ENCODE results near the gene TXNL4B. TPM values are rescaled to one million over a fixed set of nuclear protein-coding genes. Genes with fewer than 3 reads are reported as not detected.

Gene TXNL4B
- total RNA-seq, 2 experiments from 2014 or later, result 18.3 to 20.1 TPM

DNA sequence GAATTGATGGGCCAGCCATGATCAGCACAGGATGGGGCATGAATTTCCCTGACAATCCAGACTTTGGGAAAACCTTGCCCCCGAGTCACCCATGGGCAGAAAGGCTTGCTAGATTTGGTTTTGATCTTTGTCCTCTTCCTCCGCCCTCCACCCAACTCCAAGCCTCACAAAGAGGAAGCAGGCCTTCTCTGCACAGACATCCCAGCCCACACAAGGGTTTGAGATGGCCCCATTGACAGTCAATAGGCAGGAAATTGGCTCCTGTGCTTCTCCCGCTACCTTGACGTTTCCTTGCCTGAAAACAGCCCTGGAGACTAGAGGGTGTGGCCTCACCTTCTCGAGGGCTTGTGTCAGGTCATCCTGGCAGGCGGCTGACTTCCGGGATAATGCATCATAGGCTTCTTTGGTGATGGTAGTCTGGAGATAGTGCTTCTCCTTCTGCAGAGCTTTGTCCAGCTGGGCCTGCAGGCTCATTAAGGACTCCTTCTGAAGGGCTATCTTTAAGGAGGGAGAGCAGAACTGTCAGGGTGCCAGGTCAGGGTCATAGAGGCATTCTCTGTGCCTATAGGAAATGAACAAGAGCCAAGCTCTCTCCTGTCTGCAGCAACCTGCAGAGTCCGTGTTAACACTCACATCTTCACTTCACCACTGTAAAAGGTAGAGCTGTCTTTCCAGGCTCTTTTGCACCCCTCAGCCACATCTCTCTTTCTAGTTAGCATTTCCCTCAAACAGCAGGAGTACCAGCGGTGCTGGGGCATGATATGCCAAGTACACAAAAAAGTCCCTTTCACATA is 32.4 kb upstream of the TXNL4B start:
- Mint-ChIP-seq H3K4me1 (ENCODE audit: low read depth) (no peaks in the 10 kb centered on the region), H3K27ac (no peak overlapping the region), H3K27me3 (no peaks in the 10 kb centered on the region), H3K36me3 (no peaks in the 10 kb centered on the region), H3K4me3 (no peak overlapping the region), H3K9me3 (no peaks in the 10 kb centered on the region)
- ChIA-PET CTCF (interaction anchor here (0.6 to 2.6 kb wide), 16 partner anchors 8 to 1909 kb away, joined by 3 to 29 read pairs (median 4); no protein-coding TSS in a partner anchor), POLR2A (no interaction called here)
- no peak for DNase-seq
- intact Hi-C loops (cut with micrococcal nuclease), result loop anchor here (1.0 kb wide), 1 partner anchor 274 kb away; no protein-coding TSS in a partner anchor

DNA sequence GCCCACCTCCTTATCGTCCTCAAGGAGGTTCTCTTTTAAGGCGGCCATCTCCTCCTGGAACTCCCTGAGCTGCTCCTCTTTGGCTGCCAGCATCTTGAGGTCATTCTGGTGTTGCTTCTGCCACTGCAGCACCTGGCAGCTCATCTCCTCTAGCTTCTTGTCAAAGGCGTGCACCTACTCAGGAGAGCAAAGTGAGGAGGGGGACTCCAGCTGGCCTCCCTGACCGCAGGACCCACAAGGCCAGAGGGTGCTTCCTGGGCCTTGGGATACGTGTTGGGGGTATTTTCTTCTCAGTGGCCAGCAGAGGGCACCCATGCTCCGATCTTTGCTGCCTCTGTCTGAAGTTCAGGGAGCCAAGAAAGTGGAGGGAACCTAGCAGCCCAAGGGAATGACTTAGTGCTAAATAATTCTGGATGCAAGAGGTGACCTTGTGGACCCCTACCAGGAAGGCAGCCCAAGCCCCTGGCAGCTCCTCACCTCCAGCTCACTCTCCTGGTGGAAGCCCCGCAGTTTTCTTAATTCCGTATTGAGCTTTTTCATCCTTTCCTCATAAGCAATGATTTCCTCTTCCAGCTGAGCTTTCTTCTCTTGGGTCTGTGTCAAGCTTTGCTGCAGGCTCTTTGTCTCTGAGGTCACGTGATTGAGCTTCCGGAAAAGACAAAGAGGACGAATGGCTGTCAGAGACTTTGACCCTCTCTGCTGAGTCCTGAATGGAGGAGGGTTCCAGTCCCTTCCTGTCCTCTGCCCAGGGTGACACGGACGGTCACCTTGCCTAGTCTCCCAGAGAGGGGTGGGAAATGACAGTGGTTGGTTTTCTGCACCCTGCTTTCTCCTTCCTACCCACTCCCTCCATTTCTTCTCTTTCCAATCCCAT is 31.6 kb upstream of the TXNL4B start:
- no peaks in the 10 kb centered on the region for H3K27me3 Mint-ChIP-seq
- POLR2A ChIA-PET, result no interaction called here

DNA sequence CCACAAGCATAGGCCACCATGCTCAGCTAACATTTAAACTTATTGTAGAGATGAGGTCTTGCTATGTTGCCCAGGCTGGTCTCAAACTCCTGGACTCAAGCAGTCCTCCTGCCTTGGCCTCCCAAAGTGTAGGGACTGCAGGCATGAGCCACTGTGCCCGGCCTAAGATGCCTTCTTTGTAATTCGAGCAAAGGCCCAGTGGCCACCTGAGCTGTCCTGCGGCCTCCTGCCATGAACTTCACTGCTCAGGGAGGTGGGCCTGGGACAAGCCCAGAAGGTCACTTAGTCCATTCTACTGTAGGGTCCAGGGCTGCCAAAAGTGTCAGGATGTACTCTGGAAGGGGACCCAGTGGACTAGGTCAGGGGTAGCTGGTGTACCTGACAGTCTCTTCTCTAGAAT is 30.7 kb upstream of the TXNL4B start:
- H3K27ac Mint-ChIP-seq, result no peak overlapping the region
- H3K9me3 Mint-ChIP-seq, result no peaks in the 10 kb centered on the region
- CTCF ChIA-PET, result interaction anchor here (0.6 to 2.6 kb wide), 14 partner anchors 10 to 1911 kb away, joined by 3 to 29 read pairs (median 5); no protein-coding TSS in a partner anchor
- no peaks in the 10 kb centered on the region for H3K36me3 Mint-ChIP-seq
- intact Hi-C loops (cut with micrococcal nuclease), result no loop called here
- POLR2A ChIA-PET, result no interaction called here
- no peaks in the 10 kb centered on the region for H3K4me1 Mint-ChIP-seq (ENCODE audit: low read depth)
- no peak overlapping the region for H3K4me3 Mint-ChIP-seq
- DNase-seq, result no peak
- H3K27me3 Mint-ChIP-seq, result no peaks in the 10 kb centered on the region

More for the DNA sequence above, 31.6 kb upstream of the TXNL4B start:
- Mint-ChIP-seq H3K4me1 (ENCODE audit: low read depth) (no peaks in the 10 kb centered on the region), H3K9me3 (no peaks in the 10 kb centered on the region), H3K36me3 (no peaks in the 10 kb centered on the region), H3K4me3 (no peak overlapping the region), H3K27ac (no peak overlapping the region)
- intact Hi-C loops (cut with micrococcal nuclease), result loop anchor here (1.0 kb wide), 1 partner anchor 275 kb away; no protein-coding TSS in a partner anchor
- peak; percentile 74 for DNase-seq
- CTCF ChIA-PET, result interaction anchor here (0.6 to 2.6 kb wide), 22 partner anchors 9 to 1910 kb away, joined by 3 to 29 read pairs (median 4); no protein-coding TSS in a partner anchor

DNA sequence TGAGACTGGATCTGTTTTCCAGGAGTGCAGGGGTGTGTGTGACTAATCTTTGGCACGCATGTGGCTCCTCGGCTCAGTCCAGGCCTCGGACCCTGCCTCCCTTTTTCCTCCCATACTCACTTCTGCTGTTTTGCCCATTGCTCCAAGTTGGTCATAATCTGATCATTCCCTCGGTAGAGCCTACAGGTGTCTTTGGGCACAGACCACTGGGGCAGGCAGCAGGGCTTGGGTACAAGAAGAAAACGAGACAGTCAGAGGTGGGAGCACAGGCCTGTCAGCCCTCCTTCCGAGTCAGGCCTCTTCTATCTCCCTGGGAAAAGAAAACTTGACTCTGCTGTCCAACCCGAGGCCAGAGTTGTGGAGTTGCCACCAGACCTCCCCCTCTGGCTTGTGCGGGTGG is 30.0 kb upstream of the TXNL4B start:
- Mint-ChIP-seq H3K36me3 (no peaks in the 10 kb centered on the region), H3K4me1 (ENCODE audit: low read depth) (no peaks in the 10 kb centered on the region), H3K27ac (no peak overlapping the region), H3K9me3 (no peaks in the 10 kb centered on the region), H3K4me3 (no peak overlapping the region), H3K27me3 (no peaks in the 10 kb centered on the region)
- CTCF ChIA-PET, result interaction anchor here (1.6 to 2.6 kb wide), 3 partner anchors 9 to 377 kb away, joined by 5 to 29 read pairs (median 11); no protein-coding TSS in a partner anchor
- no peak for DNase-seq
- POLR2A ChIA-PET, result no interaction called here
- intact Hi-C loops (cut with micrococcal nuclease), result no loop called here

DNA sequence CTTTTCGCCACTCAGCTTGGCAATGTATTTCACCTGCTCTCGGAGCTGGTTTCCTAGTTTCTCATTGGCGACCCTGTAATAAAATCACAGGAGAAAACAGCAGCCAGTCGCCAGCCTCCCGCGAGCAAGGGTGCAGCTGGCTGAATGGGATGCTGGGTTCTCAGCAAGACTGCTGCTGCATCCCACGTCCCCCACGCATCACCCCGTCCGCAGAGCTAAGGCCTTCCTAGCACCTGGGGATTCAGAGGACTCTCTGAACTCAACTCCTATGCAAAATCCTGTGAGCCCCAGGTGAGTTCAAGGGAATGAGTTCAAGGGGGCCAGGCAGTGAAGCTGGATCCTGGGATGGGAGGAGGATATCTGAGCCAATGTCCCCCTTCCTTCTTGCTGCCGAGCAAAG is 29.5 kb upstream of the TXNL4B start:
- intact Hi-C loops (cut with micrococcal nuclease), result no loop called here
- H3K36me3 Mint-ChIP-seq, result no peaks in the 10 kb centered on the region
- H3K9me3 Mint-ChIP-seq, result no peaks in the 10 kb centered on the region
- ChIA-PET CTCF (interaction anchor here (1.6 to 2.6 kb wide), 2 partner anchors 9 to 344 kb away, joined by 4 to 11 read pairs; no protein-coding TSS in a partner anchor), POLR2A (no interaction called here)
- no peak overlapping the region for H3K27ac Mint-ChIP-seq
- no peak for DNase-seq
- no peaks in the 10 kb centered on the region for H3K27me3 Mint-ChIP-seq
- H3K4me1 Mint-ChIP-seq (ENCODE audit: low read depth), result no peaks in the 10 kb centered on the region
- no peak overlapping the region for H3K4me3 Mint-ChIP-seq

DNA sequence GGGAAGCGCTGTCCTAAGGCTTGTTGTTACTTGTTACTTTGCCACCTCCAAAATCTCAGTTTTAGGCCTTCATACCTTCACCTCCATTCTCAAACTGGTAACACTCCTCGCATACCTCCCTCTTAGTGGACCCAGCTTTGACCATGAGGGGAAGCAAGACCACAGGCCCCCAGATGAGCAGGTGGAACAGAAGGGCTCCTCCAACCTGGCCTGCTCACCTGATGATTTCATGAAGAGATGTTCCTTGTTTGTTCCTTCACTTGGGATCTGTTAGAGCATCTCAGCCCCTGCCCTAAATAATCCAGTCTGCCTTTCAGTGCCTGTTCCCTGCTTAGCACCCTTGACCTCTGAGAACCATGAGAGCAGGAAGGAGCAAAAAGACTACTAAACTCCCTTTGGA is 28.9 kb upstream of the TXNL4B start:
- H3K27ac Mint-ChIP-seq, result no peak overlapping the region
- H3K36me3 Mint-ChIP-seq, result no peaks in the 10 kb centered on the region
- CTCF ChIA-PET, result interaction anchor here (0.6 to 1.6 kb wide), 2 partner anchors 344 to 395 kb away, joined by 3 to 4 read pairs; no protein-coding TSS in a partner anchor
- intact Hi-C loops (cut with micrococcal nuclease), result no loop called here
- no peaks in the 10 kb centered on the region for H3K27me3 Mint-ChIP-seq
- no peak for DNase-seq
- no peak overlapping the region for H3K4me3 Mint-ChIP-seq
- H3K4me1 Mint-ChIP-seq (ENCODE audit: low read depth), result no peaks in the 10 kb centered on the region
- no peaks in the 10 kb centered on the region for H3K9me3 Mint-ChIP-seq
- POLR2A ChIA-PET, result no interaction called here

DNA sequence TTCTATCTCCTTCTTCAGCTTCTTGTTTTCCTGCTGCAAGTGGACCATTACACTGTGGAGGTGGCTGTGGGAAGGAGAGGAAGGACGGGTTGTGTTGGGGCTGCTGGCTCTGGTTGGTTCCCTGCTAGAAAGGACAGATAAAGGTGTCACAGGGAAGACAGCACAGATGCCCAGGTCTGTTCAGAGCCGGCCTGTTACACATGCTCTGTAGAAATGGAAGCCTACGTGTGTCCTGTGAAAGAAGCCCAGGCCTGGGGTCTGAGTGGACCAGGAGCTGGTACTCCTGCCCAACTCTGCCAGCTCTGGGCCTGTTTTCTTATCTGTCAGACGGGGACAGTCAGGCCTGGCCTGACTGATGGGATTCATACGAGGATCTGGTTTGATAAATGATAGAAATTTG is 26.6 kb upstream of the TXNL4B start:
- Mint-ChIP-seq H3K27ac (no peak overlapping the region), H3K9me3 (no peaks in the 10 kb centered on the region), H3K4me1 (ENCODE audit: low read depth) (no peaks in the 10 kb centered on the region), H3K36me3 (peaks cover 2% of the 10 kb centered on the region), H3K27me3 (no peaks in the 10 kb centered on the region), H3K4me3 (no peak overlapping the region)
- intact Hi-C loops (cut with micrococcal nuclease), result no loop called here
- no peak for DNase-seq
- ChIA-PET CTCF (no interaction called here), POLR2A (no interaction called here)

DNA sequence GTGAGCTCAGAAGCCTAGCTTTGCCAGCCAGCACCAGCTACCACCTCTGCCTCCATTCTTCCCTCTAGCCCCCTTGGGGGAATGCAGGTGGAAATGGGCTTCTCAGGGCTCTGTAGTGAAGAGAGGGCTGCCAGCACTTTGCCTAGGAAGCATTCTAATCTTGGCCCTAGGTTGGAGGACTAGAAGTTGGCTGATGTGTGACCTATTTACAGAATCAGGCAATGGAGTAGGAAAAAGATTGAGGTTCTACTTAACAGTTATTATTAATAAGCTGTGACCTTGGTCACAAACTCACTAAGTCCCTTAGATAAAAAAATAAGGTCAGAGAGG is 20.2 kb upstream of the TXNL4B start:
- DNase-seq, result no peak
- ChIA-PET POLR2A (no interaction called here), CTCF (interaction anchor here (2.4 kb wide), 1 partner anchor 11 kb away, joined by 11 read pairs; no protein-coding TSS in a partner anchor)

DNA sequence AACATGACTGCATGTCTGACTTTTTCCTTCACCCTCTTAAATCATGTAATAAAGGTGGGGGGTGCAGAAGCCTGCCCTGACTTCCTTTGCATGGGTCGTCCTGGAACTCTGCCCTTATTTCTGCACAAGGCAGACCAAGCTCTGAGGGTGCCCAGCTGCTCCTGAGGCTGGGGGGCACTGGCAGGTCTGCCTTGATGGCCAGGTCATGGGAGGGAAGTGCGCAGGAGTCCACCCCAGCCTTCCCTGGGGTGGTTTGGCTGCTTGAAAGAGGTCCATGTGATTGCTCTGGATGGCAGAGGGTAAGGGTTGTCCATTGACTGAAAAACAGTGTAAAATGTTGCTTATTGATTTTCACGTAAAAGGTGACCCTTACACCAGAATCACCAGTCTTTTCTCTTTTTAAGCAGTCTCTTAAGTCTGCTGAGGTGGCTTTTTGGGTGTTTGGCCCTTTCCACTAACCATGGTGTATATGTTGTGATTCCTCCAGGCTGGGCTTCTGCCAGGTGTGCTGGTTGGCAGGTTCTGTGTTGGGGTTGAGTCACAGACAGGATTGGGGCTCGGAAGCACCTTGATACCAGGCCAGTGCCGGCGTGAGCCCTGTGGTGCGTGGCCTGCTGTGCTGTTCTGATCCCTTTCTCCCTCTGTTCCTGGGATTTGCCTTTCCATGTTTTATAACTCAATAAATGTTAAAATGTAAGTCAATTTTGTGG is 19.6 kb upstream of the TXNL4B start:
- no peaks in the 10 kb centered on the region for H3K4me1 Mint-ChIP-seq (ENCODE audit: low read depth)
- ChIA-PET CTCF (interaction anchor here (2.4 kb wide), 1 partner anchor 11 kb away, joined by 11 read pairs; no protein-coding TSS in a partner anchor), POLR2A (no interaction called here)
- H3K27me3 Mint-ChIP-seq, result no peaks in the 10 kb centered on the region
- intact Hi-C loops (cut with micrococcal nuclease), result no loop called here
- DNase-seq, result no peak
- no peak overlapping the region for H3K4me3 Mint-ChIP-seq
- H3K9me3 Mint-ChIP-seq, result no peaks in the 10 kb centered on the region
- peaks cover 23% of the 10 kb centered on the region for H3K36me3 Mint-ChIP-seq
- H3K27ac Mint-ChIP-seq, result no peak overlapping the region

More for the DNA sequence above, 20.2 kb upstream of the TXNL4B start:
- Mint-ChIP-seq H3K27ac (no peak overlapping the region), H3K27me3 (no peaks in the 10 kb centered on the region), H3K9me3 (no peaks in the 10 kb centered on the region), H3K4me1 (ENCODE audit: low read depth) (no peaks in the 10 kb centered on the region), H3K36me3 (peaks cover 22% of the 10 kb centered on the region), H3K4me3 (no peak overlapping the region)
- intact Hi-C loops (cut with micrococcal nuclease), result no loop called here

DNA sequence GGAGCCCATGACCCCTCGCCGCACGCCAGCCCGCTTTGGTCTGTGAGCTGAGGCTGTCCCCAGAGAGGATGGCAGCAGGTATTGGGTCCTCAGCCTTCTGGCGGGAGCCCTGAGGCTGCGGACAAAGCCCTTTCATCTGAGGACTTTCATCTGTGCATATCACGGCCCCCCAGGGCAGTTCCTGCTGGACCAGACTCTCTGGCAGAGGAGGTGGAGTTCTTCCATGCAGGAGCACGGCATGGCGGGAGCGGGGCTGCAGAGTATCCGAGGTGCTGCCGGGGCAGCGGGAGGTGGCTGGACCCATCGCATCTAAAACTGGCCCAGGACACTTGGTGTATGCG is 19.0 kb upstream of the TXNL4B start:
- no peak for DNase-seq
- Mint-ChIP-seq H3K27ac (no peak overlapping the region), H3K4me1 (ENCODE audit: low read depth) (no peaks in the 10 kb centered on the region), H3K9me3 (no peaks in the 10 kb centered on the region), H3K4me3 (no peak overlapping the region), H3K27me3 (no peaks in the 10 kb centered on the region), H3K36me3 (peaks cover 26% of the 10 kb centered on the region)
- intact Hi-C loops (cut with micrococcal nuclease), result no loop called here
- ChIA-PET POLR2A (no interaction called here), CTCF (no interaction called here)

DNA sequence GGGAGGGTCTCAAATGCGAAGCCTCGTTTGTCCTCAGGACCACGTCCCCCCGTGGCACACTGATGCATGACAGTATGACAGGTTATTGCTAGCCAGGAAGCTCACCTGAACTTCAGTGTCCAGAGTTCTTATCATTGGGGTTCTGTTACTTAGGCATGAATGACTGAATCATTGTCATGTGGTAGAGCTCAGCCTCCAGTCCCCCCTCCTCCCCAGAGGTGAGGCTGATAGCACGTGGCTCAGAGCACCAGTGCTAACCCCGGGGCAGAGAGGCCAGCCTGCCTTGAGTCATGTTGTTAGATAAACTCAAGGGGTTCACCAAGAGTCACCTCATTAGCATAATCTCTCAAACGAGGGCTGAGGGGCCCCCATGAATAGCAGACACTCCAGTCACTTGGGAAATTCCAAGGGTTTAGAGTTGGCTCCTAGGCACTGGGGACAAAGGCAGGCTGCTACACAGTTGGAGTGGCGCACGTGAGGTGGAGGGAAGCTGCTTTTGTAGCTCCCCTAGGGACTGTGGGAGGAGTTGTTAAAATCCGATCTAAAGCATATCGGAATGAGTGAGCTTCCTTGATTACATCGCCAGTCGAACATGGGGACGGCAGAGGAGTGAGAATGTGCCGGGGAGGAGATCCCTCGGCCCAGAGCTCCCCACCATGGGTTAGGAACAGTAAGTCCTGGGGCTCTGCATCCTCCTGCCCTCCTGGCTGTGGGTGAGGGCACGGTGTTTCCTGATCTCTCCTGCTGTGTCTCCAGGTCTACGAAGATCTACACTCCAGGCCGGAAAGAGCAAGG is 18.4 kb upstream of the TXNL4B start:
- CTCF ChIA-PET, result no interaction called here
- Mint-ChIP-seq H3K27ac (no peak overlapping the region), H3K4me1 (ENCODE audit: low read depth) (no peaks in the 10 kb centered on the region), H3K27me3 (no peaks in the 10 kb centered on the region), H3K36me3 (peaks cover 32% of the 10 kb centered on the region), H3K9me3 (no peaks in the 10 kb centered on the region), H3K4me3 (no peak overlapping the region)
- intact Hi-C loops (cut with micrococcal nuclease), result no loop called here
- POLR2A ChIA-PET, result no interaction called here
- no peak for DNase-seq

Data from activated CD4-positive, alpha-beta memory T cell treated with anti-CD3 and anti-CD28 coated beads for 36 hours (primary cell).